Prostate gland (tissue), 2 donors: ENCODE results near the gene ARHGEF40. TPM values are rescaled to one million over a fixed set of nuclear protein-coding genes. Genes with fewer than 3 reads are reported as not detected.

Experiments used
- DNase-seq: peaks from one replicate; pipeline ENCODE4 v3.0.0-alpha.2; 2019; ENCODE audit warnings: low spot score
- H3K27ac ChIP-seq, 2 donors: fragments of 200-600 bp; sonication (generic); 2 replicates each; pipeline ENCODE4 v1.5.1; 2017 to 2019
- H3K27me3 ChIP-seq: fragments of 200-600 bp; sonication (generic); replicated peaks from 2 replicates; pipeline ENCODE4 v1.5.1; 2019; ENCODE audit not compliant: insufficient read depth
- H3K36me3 ChIP-seq, 2 donors: fragments of 200-600 bp; sonication (generic); 1 replicate in 1 of 2; 2 replicates in 1 of 2; pipeline versions ENCODE4 v1.5.1 to v1.8.1; 2017 to 2019
- H3K4me1 ChIP-seq: fragments of 200-600 bp; sonication (generic); replicated peaks from 2 replicates; pipeline ENCODE4 v1.5.1; 2019
- H3K4me3 ChIP-seq, 2 donors: fragments of 200-600 bp; sonication (generic); 2 replicates each; pipeline ENCODE4 v1.5.1; 2017 to 2019
- H3K9me3 ChIP-seq: fragments of 200-600 bp; sonication (generic); 2 replicates; pipeline ENCODE4 v1.5.1; 2017
- POLR2A ChIP-seq: fragments of 450-650 bp; IDR thresholded peaks from one replicate; pipeline ENCODE4 v1.6.1; 2016; ENCODE audit warnings: antibody characterized with exemption, mild to moderate bottlenecking
- POLR2AphosphoS5 ChIP-seq: sonication (generic); formaldehyde crosslinking; IDR thresholded peaks from one replicate; pipeline ENCODE4 v1.6.1; 2017; ENCODE audit warnings: antibody characterized with exemption
- WGBS: methylation state at CpG from one replicate; pipeline ENCODE4 v1.1.5; 2018; 5-methylcytosine and 5-hydroxymethylcytosine counted together
- intact Hi-C: fragments of 100-400 bp; cut with DNase I; formaldehyde crosslinking; loops from one replicate; pipeline ENCODE4 v1.14.2; 2022
- total RNA-seq, 2 donors: library from RNA; depleted of rRNA; stranded (reverse); fragments of >200 nt; gene quantifications; one replicate each; pipeline ENCODE4 v1.1.0, GENCODE V29; 2016
- TF ChIP-seq, protein P1 (sequence below), 4 experiments: fragments of 200-600 bp in 2 of 4; fragments of 450-650 bp in 2 of 4; sonication (generic) in 2 of 4; IDR thresholded peaks; 1 replicate in 3 of 4; 2 replicates in 1 of 4; pipeline ENCODE4 v1.5.1; 2016 to 2019; ENCODE audit warnings: antibody characterized with exemption in 4 of 4, mild to moderate bottlenecking in 2 of 4, moderate library complexity in 2 of 4

ARHGEF40 gene
- total RNA-seq, 2 donors from 2014 or later: 12.4 to 37.7 TPM

DNA sequence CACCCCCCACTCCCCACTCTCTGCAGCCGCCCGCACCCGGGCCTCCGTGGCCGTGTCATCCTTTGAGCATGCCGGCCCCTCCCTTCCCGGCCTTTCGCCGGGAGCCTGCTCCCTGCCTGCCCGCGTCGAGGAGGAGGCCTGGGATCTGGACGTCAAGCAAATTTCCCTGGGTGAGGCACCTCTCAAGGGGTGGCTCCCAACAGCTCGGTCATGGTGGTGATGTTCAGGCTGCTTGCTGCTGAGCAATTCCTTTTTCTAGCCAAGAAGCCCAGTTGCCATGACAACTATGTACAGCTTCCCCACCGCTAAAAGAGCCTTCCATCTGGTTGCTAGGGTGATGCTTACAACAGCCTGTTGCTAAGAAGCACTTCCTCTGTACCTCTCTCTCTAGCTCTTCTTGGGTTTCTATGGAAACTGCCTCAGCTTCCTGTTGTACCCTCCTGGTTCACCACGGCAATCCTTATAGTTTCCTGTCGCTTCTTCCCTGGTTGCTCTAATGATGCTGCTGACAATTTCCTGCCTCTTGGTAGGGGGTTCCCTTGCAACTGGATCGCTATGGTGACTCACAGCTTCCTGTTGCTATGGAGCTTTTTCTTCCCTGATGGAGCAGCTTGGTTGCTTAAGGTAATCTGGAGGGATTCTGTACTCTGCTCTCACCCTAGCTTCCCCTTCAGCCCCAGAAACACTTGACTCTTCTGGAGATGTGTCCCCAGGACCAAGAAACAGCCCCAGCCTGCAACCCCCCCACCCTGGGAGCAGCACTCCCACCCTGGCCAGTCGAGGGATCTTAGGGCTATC is 17.4 kb downstream of the ARHGEF40 start:
- no peaks in the 10 kb centered on the region for H3K9me3 ChIP-seq
- H3K27ac ChIP-seq: no peak overlapping the region
- 44% methylated on average over 19 of the region's 19 CpGs for WGBS
- H3K4me3 ChIP-seq: no peak overlapping the region
- H3K36me3 ChIP-seq: peaks cover 0 to 3% of the 10 kb centered on the region in 2 donors
- H3K27me3 ChIP-seq: no peaks in the 10 kb centered on the region
- DNase-seq: no peak
- no peaks in the 10 kb centered on the region for H3K4me1 ChIP-seq
- TF ChIP-seq POLR2A (no peak), POLR2AphosphoS5 (no peak)
- TF ChIP-seq, protein P1, sequence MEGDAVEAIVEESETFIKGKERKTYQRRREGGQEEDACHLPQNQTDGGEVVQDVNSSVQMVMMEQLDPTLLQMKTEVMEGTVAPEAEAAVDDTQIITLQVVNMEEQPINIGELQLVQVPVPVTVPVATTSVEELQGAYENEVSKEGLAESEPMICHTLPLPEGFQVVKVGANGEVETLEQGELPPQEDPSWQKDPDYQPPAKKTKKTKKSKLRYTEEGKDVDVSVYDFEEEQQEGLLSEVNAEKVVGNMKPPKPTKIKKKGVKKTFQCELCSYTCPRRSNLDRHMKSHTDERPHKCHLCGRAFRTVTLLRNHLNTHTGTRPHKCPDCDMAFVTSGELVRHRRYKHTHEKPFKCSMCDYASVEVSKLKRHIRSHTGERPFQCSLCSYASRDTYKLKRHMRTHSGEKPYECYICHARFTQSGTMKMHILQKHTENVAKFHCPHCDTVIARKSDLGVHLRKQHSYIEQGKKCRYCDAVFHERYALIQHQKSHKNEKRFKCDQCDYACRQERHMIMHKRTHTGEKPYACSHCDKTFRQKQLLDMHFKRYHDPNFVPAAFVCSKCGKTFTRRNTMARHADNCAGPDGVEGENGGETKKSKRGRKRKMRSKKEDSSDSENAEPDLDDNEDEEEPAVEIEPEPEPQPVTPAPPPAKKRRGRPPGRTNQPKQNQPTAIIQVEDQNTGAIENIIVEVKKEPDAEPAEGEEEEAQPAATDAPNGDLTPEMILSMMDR (IDR thresholded peaks at IDR 0.05): no peak
- intact Hi-C loops: no loop called here

DNA sequence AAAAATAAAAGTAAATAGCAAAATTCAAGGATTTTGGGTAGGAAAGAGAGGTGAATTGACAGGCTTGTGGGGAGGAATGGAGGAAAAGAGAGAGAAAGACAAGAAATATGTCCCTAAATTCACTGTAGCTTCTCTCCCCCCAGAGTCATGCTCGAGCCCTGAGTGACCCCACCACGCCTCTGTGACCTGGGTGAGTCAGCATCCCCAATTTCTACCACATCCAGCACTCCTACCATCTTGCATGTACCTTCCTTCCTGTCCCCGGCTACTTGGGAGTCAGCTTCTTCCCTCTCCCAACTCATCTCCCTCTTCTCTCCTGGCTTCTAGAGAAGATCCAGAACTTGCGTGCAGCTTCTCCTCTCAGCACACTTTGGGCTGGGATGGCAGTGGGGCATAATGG is 18.6 kb downstream of the ARHGEF40 start:
- 79% methylated on average over 4 of the region's 4 CpGs for WGBS
- peaks cover 0 to 3% of the 10 kb centered on the region in 2 donors for H3K36me3 ChIP-seq
- H3K4me3 ChIP-seq: no peak overlapping the region
- TF ChIP-seq POLR2A: no peak
- no peak for TF ChIP-seq POLR2AphosphoS5
- TF ChIP-seq, protein P1 (IDR thresholded peaks at IDR 0.05): no peak
- no peak overlapping the region for H3K27ac ChIP-seq
- intact Hi-C loops: no loop called here
- no peaks in the 10 kb centered on the region for H3K9me3 ChIP-seq
- H3K4me1 ChIP-seq: no peaks in the 10 kb centered on the region
- H3K27me3 ChIP-seq: no peaks in the 10 kb centered on the region
- DNase-seq: no peak

DNA sequence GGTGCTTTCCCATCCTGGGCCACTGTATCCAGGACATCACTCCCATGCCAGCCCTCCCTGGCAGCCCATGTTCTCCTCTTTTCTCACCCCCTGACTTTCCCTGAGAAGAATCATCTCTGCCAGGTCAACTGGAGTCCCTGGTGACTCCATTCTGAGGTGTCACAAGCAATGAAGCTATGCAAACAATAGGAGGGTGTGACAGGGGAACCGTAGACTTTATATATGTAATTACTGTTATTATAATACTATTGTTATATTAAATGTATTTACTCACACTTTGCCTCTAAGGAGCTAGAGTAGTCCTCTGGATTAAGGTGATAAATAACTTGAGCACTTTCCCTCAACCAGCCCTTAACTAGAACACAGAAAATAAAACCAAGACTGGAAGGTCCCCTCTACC is 19.2 kb downstream of the ARHGEF40 start:
- Histone ChIP-seq H3K36me3 (peaks cover 0 to 3% of the 10 kb centered on the region in 2 donors), H3K4me3 (no peak overlapping the region), H3K27me3 (no peaks in the 10 kb centered on the region), H3K4me1 (no peaks in the 10 kb centered on the region), H3K27ac (no peak overlapping the region), H3K9me3 (no peaks in the 10 kb centered on the region)
- TF ChIP-seq POLR2A (no peak), POLR2AphosphoS5 (no peak)
- TF ChIP-seq, protein P1 (IDR thresholded peaks at IDR 0.05): no peak
- intact Hi-C loops: no loop called here
- WGBS: 23% methylated on average over 1 of the region's 1 CpG
- no peak for DNase-seq

DNA sequence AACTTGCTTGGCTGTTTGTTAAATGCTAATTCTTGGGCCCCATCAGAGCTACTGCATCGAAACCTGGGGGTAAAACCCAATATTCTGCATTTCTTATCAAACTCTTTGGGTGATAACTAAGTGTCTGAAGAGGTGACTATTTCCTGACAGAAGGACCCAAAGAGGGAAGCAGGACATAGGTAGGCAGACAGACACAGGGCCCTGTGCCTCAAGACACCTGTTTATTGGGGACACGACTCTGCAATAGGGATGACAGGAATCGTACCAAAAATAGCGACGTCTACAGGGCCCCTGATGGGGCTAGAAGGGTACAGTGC is 19.7 kb downstream of the ARHGEF40 start:
- WGBS: 77% methylated on average over 5 of the region's 5 CpGs
- Histone ChIP-seq H3K4me3 (no peak overlapping the region), H3K9me3 (no peaks in the 10 kb centered on the region), H3K27ac (no peak overlapping the region), H3K27me3 (no peaks in the 10 kb centered on the region), H3K36me3 (peaks cover 0 to 3% of the 10 kb centered on the region in 2 donors), H3K4me1 (no peaks in the 10 kb centered on the region)
- DNase-seq: no peak
- TF ChIP-seq, protein P1 (IDR thresholded peaks at IDR 0.05): no peak
- TF ChIP-seq POLR2AphosphoS5: no peak
- no peak for TF ChIP-seq POLR2A
- intact Hi-C loops: loop anchor here (5.0 to 10.0 kb wide), 2 partner anchors 73 to 475 kb away; no protein-coding TSS in a partner anchor
